NOMO-1 treated with dmso at 0.1 percent for 144 hours (cell line): ENCODE data around the gene NEURL1B.

Experiments used
- DNase-seq: peaks from one replicate; lab custom pipeline; 2025; ENCODE audit not compliant: unreplicated experiment; lab: John Stamatoyannopoulos, UW

The NEURL1B gene

DNA sequence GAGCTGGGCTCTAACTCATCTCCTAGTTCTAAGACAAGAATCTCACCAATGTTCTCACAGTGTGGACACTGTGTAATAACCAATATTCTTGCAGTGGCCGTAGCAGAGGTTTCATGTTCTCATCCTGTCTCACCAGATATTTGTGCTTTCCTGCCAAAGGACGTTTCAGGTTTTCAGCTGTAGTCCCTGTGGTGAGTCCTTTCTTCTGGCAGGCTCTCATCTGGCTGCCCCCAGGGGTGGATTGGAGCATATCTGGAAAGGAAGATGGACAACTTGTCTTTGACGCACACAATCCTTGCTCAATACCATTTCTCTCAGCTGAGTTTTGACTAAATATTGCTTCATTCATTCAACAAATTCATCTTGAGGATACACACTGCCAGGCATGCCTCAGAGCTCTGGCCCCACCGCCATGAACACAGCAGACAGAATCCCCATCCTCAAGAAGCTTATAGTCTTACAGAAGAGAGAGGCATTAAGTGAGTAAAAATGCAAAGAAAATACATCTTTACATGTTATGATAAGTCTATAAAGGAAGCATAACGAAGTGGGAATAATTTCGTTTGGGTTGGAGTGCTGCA lies 33.8 kb upstream of the NEURL1B start:
- no peak for DNase-seq

DNA sequence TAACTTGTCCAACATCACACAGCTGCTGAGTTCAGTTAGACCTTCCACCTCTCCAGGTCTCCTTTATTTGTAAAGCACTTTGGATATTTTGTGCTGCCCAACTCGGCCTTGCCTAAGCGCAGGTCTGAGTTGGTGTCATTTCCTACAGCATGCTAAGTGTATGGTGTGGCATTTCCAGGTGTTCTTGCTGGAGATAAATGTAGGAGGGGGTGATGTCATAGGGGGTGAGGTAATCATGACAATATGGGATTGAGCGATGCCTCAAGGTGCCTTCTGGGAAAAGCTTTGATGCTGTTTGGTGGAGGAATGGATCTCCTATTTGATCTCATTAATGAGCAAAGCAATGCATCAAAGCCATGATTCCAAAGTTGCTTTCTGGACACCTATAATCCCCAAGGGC lies 32.3 kb upstream of the NEURL1B start:
- no peak for DNase-seq

DNA sequence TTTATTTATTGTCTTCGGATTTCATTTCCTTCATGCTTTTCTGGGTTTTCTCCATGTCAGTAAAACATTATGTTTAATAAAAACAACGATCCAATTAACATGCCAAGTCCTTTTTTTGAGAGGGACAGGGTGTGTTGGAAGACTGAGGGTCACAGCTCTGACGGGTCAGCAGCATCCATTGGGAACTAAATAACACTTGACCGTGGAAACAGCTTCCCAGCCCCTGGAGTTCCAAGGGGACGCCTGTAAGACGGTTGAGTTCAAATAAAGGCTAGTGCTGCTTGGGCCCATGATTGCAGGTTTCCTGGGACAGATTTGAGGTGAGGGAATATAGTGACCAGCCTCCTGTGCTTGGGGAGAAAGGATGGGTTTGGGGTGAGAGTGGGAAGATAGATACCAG lies 30.4 kb upstream of the NEURL1B start:
- DNase-seq: no peak

DNA sequence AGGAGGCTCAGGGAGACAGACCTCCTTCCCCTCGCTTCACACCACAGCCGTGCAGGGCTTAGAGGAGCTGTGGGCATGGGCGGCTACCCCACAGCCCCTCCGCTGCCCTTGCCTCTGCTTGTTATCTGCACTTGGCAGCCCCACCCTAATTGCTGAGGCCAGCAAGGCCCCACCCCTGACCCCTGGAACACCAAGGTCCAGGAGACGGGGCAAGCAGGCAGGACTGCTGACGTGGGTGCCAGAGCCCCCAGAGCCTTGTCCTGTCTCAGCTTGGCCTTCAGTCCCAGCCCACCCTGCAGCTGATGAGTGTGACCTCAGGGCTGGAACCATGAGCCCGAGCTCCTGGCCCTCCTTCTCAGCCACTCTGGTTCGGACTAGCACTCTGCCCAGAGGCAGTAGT lies 29.1 kb upstream of the NEURL1B start:
- DNase-seq: no peak

DNA sequence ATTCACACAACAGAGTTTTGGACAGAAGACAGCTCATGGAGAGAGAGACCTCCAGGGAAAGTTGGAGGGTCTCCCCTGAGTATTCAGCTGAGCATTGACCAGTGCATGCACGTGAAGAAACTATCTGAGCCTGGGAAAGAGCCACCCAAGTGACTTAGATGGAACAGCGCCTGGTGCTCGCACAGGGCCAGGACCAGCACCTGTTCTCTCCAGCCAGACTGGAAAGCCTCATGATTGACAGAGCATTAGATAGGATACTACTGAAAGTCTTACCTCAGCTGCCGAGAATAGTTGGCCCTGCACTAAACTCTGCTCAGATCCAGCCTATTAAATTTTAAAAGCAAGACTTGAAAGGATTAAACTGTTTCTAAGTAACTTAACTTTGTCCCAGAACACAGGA lies 28.3 kb upstream of the NEURL1B start:
- DNase-seq: no peak

DNA sequence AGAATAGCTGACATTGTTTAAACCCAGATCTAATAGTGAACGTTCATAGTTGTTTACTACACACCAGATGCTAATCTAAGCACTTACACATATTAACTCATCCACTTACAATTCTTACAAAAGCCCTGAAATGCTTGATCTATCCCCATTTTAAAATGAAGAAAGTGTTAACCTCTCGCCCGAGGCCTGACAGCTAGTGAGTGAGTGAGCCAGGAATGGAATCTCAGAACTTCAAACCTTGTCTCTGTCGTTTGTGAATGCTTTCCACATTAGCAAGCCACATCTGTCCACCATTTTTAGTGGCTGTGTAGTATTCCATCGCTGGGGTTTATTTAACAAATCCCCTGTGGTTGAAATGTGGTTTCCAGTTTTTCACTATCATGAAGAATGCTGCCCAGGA lies 24.9 kb upstream of the NEURL1B start:
- DNase-seq: no peak

DNA sequence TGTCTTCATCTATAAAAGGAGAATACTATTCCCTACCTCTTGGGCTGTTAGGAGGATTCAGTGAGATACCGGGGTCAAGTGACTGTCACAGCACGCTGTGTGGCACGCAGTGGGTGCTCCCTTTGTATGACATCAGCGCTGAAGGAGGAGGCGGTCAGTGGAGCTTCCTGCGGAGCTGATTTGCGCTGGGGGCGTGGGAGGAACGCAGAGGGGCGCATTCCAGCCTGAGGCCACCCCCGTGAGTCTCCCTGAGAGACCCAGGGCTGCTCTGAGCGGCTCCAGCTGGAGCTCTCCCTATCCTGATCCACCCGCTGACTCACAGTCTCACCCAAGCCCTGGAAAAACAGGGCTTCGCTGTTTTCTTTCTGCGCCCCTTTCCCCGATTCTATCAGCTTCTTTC lies 24.3 kb upstream of the NEURL1B start:
- no peak for DNase-seq

DNA sequence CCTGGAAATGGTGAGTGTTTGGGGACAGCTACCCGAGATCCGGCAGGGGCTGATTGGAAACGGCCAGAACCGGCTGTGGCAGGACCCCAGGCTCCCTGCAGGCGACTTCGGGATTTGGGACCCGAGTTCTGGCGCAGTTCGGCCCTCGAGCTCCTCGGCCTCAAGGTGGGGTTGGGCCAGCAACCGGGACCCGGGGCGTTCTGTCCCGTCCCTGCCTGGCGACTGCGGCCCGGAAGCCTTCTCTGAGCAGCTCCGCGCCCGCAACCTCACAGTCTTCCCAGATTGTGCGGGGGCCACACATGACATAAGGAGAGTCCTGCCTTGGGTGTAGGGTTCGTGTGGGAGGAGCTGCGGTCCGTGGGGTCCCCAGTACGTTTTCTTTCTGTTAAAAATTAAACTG lies 23.2 kb upstream of the NEURL1B start:
- no peak for DNase-seq

DNA sequence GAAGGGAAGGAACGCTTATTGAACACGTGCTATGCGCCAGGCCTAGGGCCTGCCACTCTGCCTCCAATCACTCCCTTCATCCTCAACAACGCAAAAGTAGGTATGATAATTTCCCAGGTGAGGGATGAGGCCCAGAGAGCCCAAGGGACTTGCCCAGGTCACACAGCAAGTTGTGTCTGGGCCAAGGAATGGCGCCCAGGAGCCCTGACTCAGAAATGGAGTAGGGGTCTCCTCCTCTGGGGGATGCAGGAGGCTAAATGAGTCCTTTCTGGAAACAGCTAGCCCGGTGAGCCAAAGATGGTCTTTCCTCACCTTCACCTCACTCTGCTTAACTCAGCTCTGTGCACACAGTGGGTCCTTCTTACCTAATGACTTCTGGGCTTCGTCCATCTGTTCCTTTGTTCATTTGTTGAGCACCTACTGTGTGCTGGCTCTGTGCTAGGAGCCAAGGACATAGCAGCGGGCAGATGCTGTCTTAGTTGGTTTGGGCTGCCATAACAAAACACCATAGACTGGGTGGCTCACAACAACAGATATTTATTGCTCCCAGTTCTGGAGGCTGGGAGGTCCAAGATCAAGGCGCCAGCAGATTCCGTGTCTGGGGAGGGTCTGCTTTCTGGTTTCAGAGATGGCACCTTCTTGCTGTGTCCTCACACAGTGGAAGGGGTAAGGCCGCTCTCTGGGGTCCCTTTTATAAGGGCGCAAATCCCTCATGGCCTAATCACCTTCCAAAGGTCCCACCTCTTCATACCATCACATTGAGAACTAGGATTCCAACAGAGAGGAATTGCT lies 22.3 kb upstream of the NEURL1B start:
- DNase-seq: no peak

DNA sequence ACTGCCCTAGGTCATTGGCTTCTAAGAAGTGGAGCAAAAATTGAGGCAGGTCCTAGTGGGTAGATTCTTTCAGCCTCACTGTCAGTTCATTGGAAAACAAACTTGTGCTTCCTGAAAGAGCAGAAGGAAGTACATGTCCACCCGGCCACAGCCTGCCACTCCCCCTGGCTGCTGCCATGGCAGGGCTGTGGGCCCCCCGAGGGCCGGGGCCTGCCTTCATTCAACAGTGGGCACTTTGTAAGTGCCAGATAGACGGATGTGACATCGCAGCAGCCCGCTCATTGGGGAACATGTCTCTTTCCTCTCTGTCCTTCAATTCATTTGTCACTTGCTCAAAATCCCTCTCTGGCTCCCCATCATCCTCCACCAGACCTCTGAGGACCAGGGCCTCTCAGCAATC lies 20.6 kb upstream of the NEURL1B start:
- DNase-seq: no peak

DNA sequence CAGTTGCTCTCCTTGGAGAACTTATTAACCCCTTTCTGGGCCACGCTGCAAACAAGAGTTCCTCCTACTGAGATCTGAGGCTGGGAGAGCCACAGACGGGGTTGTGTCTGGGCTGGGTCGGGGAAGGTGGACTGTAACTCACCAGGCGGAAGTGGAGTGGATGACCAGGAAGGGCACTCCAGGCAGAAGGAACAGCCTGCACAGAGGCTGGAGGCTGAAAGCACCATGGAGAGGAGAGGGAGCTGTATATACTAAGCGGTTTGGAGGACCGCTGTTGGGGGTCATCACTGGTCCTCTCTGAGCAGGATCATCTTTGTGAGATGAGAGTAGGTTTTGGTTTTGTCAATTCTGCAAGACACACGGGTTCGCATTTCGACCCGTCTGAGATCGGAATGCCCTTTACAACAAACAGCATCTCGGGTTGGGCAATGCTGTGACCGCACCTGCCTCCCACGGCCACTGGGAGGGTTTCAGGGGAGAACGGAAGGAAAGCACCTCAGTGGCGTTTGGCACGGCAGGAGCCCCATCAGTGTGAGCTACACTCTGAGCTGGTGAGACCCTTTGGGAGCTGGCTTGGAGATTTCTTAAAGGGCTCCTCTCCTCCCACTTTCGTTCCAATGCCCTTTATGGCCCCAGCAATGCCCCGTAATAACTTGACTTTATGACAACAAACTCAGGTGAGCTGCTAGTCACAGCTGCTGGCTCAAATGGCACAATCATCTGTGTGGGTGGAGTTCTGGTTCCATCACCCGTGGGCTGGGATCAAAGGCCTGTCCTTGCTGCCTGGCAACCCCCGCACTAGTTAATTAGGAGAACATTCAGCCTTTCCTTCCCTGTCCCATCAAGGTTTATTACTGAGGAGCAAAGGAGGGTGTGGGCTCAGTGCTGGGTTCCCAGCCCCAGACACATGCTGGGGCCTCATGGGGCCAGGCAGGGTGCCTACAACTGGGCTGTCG lies 18.7 kb upstream of the NEURL1B start:
- DNase-seq: no peak

DNA sequence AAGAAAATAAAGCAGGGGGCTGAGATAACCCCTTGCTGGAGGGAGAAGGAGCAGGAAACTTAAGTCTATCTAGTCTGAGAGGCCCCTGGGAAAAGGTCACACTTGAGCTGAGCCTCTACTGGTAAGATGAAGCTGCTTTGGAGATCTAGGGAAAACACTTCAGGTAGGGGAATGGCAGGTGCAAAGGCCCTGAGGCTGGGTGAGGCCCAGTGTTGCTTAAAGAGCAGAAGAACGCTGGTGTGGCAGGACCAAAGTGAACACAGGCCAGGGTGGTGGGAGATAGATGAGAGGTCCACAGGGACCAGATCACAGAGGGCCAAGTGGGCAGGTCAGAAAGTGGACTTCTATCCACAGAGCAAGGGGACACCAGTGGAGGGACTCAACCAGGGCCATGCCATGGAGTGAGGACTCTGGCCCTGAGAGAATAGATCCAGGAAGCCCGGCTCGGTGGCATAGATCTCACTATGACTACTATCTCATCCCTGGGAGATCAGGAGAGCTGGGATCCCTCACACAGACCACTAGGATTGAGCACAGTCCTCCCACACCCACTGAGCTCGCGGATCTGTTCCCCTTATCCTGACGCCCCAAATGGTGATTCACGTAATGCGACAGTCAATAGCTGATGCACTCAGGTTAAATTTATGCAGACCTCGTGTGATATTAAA lies 17.6 kb upstream of the NEURL1B start:
- DNase-seq: no peak

DNA sequence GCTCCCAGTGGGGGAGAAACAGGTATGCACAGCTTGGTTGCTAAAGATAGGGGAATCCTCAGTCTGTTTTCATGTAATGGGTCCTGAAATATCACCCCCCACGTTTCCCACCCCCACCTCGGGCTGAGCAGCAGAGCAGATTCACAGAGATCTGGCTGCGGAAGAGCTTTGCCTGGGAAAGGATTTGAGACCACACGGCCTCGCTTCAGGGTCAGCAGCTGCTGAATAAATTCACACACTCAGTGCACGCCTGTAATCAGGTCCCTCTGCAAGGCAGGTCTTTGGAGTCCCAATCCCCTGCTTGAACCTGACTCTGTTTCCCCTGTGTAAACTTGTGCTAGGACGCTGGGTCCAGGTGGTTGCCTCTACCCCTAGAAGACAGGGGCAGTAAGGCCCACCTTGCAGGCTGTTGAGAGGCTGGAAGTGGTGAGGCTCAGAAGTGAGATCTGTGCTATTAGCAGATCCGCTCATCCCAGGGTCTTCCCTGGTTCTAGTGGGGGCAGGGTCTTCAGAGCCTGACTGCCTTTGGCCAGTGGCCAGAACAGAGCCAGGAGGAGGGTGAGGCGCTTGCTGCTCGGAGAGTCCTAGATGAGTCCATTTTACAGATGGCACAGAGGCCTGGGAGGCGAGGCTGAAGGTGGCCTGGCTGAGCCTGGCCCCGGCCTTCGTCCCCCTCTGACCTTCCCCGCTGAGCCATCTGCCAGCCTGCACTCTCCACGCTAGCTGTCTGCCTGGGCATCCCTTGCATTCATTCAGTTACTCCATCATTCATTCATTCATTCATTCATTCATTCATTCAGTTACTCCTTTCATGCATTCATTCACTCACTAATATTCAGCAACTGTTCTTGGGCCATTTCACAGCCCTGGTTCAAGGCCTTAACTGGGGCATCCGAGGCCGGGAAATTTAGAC lies 16.7 kb upstream of the NEURL1B start:
- DNase-seq: no peak

DNA sequence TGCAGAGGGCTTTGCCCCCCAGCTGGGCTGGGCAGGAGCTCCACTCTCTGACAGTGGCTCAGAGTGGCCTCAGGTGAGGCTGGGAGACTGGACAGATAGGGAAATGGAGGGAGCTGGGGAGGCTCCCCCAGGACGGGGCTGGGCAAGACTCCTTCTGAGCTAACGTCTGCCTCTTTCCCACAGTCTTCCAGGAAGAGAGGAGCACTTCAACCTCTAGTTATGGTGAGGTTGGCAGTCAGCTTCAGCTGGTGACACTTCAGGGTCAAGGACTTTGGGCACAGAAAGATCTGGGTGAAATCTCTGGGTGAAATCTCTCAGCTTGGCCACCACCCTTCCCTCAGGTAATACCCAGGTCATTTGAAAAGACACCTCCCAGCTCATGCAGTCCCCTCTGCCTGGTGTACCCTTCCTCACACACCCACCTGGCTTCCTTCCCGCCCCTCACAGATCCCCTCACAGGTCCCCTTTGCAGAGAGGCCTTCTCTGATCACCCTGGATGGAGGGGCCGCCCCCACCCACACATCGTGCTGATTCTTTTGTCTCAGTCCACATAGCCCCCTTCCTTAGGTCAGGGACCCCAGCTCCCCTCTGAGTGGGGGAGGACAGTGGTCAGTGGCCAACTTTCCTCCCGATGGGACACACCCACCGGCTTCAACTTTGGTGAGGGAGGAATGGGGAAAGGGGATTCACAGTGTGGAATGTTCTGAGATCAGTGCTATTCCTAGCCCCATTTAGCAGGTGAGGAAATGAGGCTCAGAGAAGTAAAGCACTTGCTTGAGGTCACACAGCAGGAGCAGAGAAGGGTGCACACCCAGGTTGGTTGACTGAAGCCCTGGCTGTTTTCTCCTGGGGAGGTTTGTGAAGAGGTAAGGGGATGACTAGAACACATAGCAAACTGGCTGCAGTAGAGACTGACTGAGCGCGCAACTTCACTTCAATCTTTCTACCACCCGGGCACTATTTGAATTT lies 15.8 kb upstream of the NEURL1B start:
- no peak for DNase-seq

DNA sequence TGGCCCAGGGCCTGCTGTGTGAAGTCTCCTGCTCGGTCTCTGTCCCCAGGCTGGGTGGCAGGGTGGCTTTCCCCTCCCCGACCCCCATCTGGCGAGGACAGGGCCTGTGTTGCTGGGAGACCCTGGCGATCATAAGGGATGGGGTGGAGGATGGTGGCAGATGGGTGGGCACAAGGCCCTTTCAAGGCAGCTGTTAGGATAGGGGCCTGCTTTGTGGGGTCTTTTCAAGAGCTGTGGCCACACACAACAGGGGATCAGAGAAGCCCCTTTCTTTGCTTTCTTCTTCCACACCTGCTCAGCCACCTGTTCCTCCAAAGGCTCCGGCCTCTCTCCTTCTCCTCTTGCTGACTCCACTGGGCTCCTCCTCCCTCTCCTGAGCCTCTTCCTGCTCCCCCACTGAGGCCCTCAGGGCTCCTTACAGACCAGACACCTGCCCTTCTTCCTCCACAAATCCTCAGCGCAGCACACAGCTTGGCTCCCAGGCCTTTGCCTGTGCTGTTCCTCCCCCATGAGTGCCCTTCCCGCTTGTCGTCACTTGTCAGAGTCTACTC lies 15.0 kb upstream of the NEURL1B start:
- DNase-seq: no peak

DNA sequence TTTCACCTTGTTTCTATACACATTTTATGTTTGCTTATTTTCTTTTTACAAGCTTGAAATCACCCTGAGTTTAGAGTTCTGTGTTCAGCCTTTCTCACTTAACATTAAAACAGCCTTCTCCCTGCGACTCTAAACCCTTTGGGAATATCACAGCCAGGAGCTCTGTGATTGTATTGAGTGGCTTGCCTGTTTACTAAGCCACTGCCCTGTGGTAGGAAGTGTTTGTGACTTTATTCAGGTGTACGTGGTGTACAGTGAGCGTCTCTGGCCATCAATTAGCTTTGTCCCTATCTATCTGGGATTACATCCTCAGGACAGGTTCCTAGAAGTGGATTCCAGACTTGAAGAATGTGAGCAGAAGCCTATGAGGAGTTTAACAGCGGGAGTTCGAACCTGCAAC lies 11.0 kb upstream of the NEURL1B start:
- no peak for DNase-seq

DNA sequence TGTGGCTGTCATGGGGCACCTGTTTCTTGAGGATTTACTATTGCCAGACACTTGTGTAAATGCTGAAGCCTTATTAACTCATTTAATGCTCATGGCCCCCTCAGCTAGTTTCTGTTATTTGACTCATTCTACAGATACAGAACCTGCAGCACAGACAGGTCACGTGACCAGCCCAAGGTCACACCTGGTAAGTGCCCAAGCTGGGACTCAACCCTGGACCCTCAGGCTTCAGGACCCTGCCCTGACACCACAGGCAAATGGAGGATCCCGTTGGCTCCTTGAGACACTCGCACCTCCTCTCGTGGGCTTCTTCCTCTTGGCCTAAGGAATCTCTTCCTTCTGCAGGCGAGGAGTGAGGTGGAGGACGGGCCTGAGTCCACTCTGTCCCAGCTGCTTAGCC lies 10.6 kb upstream of the NEURL1B start:
- DNase-seq: no peak

DNA sequence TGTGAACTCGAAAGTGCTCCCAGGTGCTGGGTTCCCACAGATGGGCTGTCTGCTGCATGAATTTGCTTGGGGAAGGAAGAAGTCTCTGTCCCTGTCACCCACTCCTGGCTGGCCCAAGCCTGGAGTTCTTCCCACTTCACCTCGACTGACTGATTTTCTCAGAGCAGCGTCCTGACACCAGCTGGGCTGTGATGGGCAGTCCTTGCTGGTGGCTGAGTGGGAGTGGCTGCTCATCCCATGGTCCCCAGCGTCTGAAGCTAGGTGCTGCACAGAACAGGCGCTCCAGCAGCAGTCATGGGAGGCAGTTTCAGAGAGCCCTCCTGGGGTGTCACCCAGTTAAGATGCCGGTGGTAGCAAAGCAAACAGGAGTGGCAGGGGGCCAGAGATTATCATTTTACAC lies 10.1 kb upstream of the NEURL1B start:
- DNase-seq: no peak
